GM21619 (cell line): ENCODE measurements around the gene ERCC4.

Source experiments
- ATAC-seq: cut with Tn5 transposase; IDR thresholded peaks from one replicate; pipeline ENCODE4 v1.9.1; 2021; ENCODE audit not compliant: unreplicated experiment

ERCC4 gene

GRCh38 chr16:13945744-13946485 is 26.0 kb downstream of the ERCC4 start:
- no peak for ATAC-seq

- ATAC-seq: no peak
These were observed 28.1 kb downstream of the ERCC4 start for GRCh38 chr16:13948086-13948485.

GRCh38 chr16:13950821-13951547 is 31.0 kb downstream of the ERCC4 start:
- ATAC-seq: no peak

GRCh38 chr16:13951611-13952010 is 31.7 kb downstream of the ERCC4 start:
- no peak for ATAC-seq

GRCh38 chr16:13953501-13953900 is 33.5 kb downstream of the ERCC4 start:
- no peak for ATAC-seq

GRCh38 chr16:13956635-13957196 is 36.8 kb downstream of the ERCC4 start:
- no peak for ATAC-seq

- ATAC-seq: peak; percentile 75
These were observed 37.5 kb downstream of the ERCC4 start for GRCh38 chr16:13957197-13958078.

GRCh38 chr16:13958474-13958873 is 38.5 kb downstream of the ERCC4 start:
- ATAC-seq: no peak

GRCh38 chr16:13959626-13960025 is 39.7 kb downstream of the ERCC4 start:
- ATAC-seq: no peak

GRCh38 chr16:13961099-13961811 is 41.3 kb downstream of the ERCC4 start:
- ATAC-seq: no peak

- no peak for ATAC-seq
These were observed 42.3 kb downstream of the ERCC4 start for GRCh38 chr16:13962232-13962631.

GRCh38 chr16:13968835-13969234 is 48.9 kb downstream of the ERCC4 start:
- ATAC-seq: no peak

GRCh38 chr16:13969711-13970110 is 49.8 kb downstream of the ERCC4 start:
- ATAC-seq: no peak

- no peak for ATAC-seq
These were observed 50.9 kb downstream of the ERCC4 start for GRCh38 chr16:13970708-13971422.

GRCh38 chr16:13973321-13974023 is 53.5 kb downstream of the ERCC4 start:
- ATAC-seq: no peak

- ATAC-seq: no peak
These were observed 57.2 kb downstream of the ERCC4 start for GRCh38 chr16:13977177-13977576.

- no peak for ATAC-seq
These were observed 62.5 kb downstream of the ERCC4 start for GRCh38 chr16:13982451-13982850.

GRCh38 chr16:13983625-13984024 is 63.7 kb downstream of the ERCC4 start:
- ATAC-seq: no peak

GRCh38 chr16:13984794-13985193 is 64.8 kb downstream of the ERCC4 start:
- no peak for ATAC-seq
